HT-29 (cell line): ENCODE data around the gene C6orf136. TPM values are rescaled to one million over a fixed set of nuclear protein-coding genes. Genes with fewer than 3 reads are reported as not detected.

ENCODE experiments used
- DNase-seq: peaks from one replicate; pipeline ENCODE4 v3.0.0-alpha.2; 2015; ENCODE audit warnings: low spot score
- total RNA-seq: library from RNA; depleted of rRNA; stranded (reverse); fragments of >200 nt; shearing (Covaris generic); gene quantifications from 2 replicates; pipeline ENCODE4 v1.2.3, GENCODE V29; 2014; rRNA removed

C6orf136 gene
- total RNA-seq, 1 experiment from 2014 or later = 14.5 TPM

DNA sequence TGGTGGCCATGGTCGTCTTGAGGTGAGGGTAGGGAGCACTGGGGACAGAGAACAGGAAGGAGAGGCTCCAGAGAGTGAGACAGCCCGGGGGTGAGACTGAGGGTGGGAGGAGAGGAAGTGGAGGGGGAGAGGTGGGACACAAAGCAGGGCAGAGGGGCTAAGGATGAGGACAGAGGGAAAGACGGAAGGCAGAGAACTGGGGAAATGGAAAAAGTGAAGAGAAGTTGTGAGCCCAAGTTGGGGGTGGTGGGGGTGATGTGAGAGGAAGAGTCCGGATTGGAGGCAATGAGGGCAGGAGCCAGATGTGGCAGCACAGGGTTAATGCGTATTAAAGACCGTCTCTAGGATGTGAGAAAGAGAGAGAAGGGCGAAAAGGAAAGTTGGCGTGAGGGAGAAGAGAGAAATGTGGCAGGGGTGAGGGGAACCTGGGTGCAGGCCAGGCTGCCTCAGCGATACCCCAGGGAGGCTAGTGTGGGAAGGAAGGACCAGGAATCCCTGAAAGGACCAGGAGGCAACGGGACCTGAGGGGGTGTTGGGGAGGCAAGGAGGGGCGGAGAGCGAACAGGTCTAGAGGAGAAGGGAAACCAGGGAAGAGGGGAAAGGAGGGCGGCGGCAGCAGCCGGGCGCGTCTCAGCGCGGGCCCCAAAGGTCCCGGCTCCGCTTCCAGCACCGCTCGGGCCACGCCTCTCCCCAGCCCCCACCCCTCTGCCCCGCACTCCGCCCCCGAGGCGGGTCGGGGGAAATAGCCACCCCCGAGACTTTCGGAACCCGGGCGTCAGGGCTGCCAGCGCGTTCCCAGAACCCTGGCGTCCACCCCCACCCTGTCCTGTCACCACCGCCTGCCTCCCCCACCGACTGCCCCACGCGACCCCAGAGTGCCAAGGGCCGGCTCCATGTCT, 39.3 kb downstream of the C6orf136 start, which contains the start of gene PPP1R18:
PPP1R18 (minus strand) TSS at position 637 of the 899 bp plus-strand sequence; CDS start at position 10, 627 bp downstream.
- DNase-seq = no peak

DNA sequence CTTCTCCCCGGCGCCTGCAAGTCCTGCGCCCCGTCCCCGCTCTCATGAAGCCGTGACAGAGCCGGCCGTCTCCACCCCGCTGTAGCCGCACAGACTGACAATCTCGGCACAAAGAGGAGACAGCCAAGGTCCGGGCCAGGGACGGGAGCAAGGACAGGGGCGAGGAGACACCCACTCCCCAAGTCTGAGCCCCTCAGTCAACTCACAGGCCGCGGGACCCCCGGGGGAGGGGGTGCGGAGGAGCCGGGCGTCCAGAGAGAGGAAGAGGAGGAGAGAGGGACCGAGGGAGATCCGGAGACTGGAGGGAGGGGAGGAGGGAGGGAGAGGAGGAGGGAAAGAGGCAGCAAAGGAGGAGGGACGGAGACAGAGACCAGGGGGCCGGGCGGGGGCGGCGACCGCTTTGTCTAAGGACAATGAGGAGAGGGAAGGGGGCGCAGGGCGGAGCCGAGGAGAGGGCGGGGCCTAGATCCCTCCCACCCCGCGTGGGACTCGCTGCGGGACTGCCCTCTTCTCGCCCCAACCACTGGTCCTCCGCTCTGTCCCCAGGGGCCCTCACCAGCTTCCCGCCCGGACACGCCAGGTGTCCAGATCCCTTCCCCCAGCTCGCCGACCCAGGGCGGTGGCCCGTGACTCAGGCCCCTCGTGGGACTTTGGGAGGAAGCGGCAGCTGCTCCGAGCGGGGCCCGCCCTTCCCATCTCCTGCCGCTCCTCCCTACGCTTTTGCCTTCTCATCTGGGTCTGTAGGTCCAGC, 40.1 kb downstream of the C6orf136 start:
- peak; percentile 66 for DNase-seq

DNA sequence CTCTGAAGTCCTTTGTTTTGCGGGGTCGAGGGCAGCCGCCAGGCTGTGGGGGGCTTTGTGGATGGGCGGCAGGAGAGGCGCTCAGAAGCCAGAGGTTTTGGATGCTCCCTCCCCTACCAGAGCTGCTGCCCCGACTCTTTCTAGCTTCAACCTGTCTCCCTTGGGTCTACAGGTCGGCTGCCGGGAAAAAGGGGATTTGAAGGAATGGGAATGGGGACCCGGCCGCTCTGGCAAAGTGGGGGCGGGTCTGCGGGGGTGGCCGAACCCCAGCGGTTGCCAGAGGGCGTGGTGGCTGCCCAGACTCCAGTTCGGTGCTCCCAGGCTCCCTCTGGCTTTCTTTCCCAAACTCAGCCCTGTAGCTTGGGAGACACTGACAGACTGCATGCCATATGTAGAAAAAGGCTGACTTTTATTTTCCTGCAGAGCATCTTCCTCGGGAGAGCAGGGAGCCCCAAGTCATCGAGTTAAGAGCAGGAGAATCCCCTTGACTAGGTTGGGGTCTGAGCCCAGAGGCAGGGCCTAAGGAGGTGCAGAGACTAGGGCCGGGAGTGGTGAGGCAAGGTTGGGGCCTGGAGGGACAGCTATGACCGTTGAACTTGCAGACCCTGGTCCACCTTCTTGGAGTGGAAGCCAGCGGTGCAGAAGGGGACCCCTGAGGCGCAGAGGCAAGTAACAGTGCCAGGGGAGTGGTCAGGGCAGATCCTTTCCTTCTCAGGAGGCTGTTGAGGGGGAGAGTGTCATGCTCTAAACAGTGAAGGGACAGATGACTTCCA, 40.9 kb downstream of the C6orf136 start:
- no peak for DNase-seq

DNA sequence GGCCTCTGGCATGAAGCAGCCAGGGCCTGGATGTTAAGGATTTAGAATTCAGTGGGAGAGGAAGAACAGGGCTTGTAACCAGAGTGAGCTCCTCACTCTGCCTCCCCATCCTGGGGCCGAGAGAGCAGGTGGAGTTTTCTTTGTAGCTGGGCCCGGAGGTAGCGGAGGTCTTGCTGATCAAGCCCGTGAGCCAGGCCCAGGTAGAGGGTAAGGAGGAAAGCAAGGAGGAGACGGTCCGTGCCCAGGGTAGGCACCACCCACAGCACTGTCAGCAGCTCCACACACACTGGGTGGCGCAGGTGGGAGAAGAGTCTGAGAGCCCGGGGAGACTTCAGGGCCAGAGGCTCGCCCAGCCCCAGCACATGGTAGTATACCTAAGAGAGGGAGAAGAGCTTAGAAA, 41.6 kb downstream of the C6orf136 start:
- no peak for DNase-seq

DNA sequence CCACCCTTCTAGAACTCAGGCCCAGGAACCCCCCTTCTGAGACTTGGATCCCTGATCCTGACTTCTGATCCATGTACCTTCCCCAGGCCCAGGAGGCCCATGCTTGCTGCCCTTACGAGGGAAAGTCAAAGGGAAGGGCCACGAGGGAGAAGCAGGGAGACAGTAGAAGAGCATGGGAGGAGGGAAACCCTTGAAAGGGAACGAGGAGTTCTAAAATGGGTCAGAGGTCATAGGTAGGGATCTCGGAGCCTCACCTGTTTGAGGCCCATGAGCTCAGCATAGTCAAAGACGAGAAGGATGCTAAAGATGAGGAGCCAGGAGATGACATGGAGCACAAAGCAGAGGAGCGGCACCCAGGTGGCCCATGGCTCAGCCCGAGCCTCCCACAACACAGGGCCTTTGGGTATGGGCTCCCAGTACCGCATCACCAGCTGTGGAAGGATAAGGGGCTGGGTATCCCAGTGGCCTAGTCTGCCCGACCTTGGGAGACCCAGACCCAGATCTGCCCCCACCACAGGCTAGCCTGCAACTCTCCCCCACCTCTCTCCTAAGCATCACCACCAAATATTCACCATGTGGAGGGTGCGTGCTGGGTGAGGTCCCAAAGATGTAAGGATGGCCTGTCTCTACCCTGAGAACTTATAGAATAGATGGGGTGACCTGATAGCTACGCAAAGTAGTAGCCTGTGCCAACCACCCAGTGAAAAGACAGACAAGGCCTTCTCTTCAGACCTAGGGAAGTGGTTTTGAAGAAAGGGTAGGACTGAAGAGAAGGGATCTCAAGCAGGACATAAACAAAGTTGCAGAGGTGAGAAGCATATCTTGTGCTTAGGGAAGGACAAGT, 42.3 kb downstream of the C6orf136 start:
- no peak for DNase-seq

DNA sequence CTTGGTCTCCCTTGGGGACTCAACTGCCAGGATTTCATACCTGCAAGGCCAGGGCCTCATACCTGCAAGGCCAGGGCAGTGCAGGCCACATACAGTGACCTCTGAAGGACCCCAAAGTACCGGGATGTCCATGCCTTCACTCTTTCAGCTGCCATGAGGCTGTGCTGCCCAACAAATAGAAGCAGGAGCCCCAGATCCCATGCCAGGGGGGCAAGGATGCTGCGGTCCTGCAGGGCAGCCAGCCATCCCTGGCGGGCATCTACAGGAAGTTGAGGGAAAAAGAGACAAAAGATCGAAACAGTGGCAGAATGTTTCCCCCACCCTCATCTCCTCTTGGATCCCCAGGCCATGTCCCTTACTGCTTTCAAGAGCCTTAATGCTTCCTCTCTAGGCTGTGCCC, 43.1 kb downstream of the C6orf136 start:
- DNase-seq = no peak

DNA sequence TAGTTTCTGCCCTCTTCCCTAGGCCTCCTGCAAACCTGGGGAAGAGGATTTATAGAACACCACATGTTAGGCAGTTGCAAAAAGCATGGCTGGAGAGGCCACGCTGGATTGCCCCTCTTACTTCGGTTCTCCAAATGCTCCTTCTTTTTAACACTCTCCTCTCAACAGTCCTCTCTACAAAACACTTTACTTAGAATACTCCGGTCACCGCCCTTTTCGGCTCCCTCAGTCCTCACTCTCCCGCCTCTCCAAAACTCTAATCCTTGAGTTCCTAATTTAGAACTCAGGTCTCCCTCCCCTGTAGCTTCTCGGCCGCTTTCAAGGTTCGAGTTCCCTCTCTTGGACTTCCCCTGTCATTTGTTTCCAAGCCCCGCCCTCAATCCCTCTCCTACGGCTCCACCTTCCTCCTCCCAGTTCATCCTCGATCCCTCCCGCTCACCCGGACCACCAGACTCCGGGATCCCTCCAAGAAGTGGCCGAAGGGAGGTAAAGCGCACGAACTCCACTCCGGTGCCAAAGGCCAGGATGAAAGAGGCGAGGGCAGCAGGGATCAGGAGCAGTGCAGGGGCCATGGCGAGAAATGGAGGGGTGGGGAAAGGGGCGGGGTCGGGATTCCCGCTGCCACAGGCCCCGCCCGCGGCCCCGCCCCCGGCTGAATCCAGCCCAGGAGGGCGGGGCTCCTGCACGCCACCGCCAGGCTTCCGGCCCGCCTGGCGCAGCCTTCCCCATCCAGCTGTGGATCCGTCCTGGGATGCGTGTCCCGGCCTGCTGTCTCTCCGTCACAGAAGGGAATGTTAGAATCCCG, 43.7 kb downstream of the C6orf136 start, which contains the start of gene NRM:
NRM (minus strand) TSS at position 582 of the 805 bp plus-strand sequence; CDS start at position 572, 10 bp downstream.
- peak; percentile 88 for DNase-seq

DNA sequence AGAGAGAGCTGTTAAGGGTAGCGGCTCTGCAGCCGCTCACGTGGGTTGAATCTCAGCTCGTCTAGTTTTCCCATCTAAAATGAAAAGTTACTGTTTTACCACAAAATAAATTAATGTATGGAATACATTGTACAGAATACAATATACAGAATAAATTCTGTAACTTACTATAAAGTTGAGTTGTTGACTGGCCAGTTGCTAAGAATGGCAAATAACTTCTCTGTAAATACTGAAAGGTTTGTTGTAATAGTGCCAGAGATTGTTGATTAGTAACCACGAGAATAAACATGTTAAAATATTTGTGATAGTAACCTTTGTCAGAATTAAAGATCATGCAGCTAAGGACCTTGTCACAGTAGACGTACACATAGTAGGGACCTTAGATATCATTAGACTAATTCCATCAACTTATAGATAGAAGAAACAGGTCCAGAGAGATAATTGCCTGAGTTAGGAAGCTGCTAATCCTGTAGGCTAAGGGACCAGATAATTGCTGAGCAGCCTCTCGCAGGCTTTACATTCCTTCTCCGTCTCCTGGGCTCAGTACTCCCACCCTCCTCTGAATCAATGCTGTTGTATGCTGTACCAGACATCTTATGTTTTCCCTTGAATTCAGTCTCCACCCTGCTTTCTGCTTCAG, 44.4 kb downstream of the C6orf136 start:
- DNase-seq = peak; percentile 44

DNA sequence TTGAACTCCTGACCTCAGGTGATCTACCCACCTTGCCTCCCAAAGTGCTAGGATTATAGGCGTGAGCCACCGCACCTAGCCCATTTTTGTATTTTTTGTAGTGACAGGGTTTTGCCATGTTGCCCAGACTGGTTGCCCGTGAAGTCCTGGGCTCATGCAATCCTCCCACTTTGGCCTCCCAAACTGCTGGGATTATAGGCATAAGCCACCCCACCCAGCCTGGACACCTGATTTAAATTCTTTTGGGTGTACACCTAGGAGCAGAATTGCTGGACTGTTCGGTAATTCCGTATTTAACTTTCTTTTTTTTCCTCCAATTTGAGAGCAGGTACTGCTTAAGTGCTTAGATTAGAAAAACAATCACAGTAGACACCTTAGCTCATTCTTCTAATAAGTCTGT, 49.5 kb downstream of the C6orf136 start:
- DNase-seq = no peak

DNA sequence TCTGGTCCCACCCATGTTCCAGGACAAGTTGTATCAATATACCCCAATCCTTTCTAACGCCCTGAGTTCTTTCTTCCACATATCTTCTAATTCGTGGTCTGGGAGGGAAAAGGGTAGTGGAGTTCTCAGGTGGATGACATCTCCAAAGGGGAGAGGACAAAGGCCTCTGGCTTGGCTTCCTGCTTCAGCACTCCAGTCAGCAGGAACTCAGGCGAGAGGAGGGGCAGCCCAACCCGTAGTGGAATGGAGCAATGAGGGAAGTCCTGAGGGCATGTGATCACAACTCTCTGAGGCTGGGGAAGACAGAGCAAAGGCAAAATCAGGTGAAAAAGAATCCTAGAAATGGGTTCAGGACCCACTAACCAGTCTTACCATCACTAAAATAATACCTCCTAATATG, 53.4 kb downstream of the C6orf136 start:
- DNase-seq = no peak

Other genes starting within 250 kb of the C6orf136 start
- 99.5 and 117 TPM in 2 replicates for gene HLA-E, start 157.6 kb upstream of the C6orf136 start, total RNA-seq
- 72.9 and 73.4 TPM in 2 replicates for gene GNL1, start 90.6 kb upstream of the C6orf136 start, total RNA-seq
- 5.1 and 7.7 TPM in 2 replicates for gene PRR3, start 89.8 kb upstream of the C6orf136 start, total RNA-seq
- gene ABCF1, start 75.7 kb upstream of the C6orf136 start, total RNA-seq = 57.3 and 73.4 TPM in 2 replicates
- 50.3 and 51.5 TPM in 2 replicates for gene PPP1R10, start 29.9 kb upstream of the C6orf136 start, total RNA-seq
- 55.4 and 66.8 TPM in 2 replicates for gene MRPS18B, start 29.3 kb upstream of the C6orf136 start, total RNA-seq
- gene ATAT1, start 20.3 kb upstream of the C6orf136 start, total RNA-seq = 8.3 and 9.2 TPM in 2 replicates
- gene DHX16, start 25.9 kb downstream of the C6orf136 start, total RNA-seq = 43.2 and 43.8 TPM in 2 replicates
- gene PPP1R18, start 39.5 kb downstream of the C6orf136 start, total RNA-seq = 12.1 and 13.2 TPM in 2 replicates
- gene NRM, start 43.9 kb downstream of the C6orf136 start, total RNA-seq = 16.2 and 18.3 TPM in 2 replicates
- gene MDC1, start 70.1 kb downstream of the C6orf136 start, total RNA-seq = 24.8 and 24.9 TPM in 2 replicates
- 935 and 959 TPM in 2 replicates for gene TUBB, start 73.2 kb downstream of the C6orf136 start, total RNA-seq
- gene FLOT1, start 95.6 kb downstream of the C6orf136 start, total RNA-seq = 142 and 152 TPM in 2 replicates
- gene IER3, start 97.4 kb downstream of the C6orf136 start, total RNA-seq = 200 and 206 TPM in 2 replicates
- 131 and 158 TPM in 2 replicates for gene DDR1, start 237.4 kb downstream of the C6orf136 start, total RNA-seq